Choroid plexus epithelial cell (primary cell): ENCODE results near the gene CNTN5.

Experiments
- DNase-seq: peaks from one replicate; pipeline ENCODE4 v3.0.0-alpha.2; 2010; ENCODE audit warnings: low read depth
- H3K4me3 ChIP-seq: 2 replicates; pipeline ENCODE4 v1.5.1; 2011; ENCODE audit warnings: low read depth, mild to moderate bottlenecking, control low read depth, low read length, moderate library complexity
- TF ChIP-seq, protein P1 (sequence below): conservative IDR thresholded peaks from 2 replicates; pipeline ENCODE4 v1.5.1; 2011; ENCODE audit warnings: low read depth, mild to moderate bottlenecking, control low read depth, inconsistent platforms, low read length, moderate library complexity

The CNTN5 gene

DNA sequence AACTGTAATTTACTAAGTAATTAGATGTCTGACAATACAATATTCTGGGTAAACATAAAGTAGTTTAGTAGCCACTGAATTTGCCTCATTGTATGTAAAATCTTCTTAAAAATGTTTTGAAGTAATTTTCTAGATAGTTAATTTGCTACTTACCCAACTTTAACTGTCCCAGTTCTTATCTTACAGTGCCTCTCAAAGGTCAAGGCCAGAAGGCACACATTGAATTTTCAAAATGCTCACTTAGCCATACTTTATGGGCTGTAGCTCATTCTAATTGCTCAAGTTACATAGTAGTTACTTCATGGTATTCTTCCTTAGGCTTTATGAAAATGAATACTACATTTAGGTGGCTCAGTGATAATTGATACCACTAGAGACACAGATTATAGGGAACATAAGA, 666.6 kb downstream of the CNTN5 start:
- TF ChIP-seq, protein P1, sequence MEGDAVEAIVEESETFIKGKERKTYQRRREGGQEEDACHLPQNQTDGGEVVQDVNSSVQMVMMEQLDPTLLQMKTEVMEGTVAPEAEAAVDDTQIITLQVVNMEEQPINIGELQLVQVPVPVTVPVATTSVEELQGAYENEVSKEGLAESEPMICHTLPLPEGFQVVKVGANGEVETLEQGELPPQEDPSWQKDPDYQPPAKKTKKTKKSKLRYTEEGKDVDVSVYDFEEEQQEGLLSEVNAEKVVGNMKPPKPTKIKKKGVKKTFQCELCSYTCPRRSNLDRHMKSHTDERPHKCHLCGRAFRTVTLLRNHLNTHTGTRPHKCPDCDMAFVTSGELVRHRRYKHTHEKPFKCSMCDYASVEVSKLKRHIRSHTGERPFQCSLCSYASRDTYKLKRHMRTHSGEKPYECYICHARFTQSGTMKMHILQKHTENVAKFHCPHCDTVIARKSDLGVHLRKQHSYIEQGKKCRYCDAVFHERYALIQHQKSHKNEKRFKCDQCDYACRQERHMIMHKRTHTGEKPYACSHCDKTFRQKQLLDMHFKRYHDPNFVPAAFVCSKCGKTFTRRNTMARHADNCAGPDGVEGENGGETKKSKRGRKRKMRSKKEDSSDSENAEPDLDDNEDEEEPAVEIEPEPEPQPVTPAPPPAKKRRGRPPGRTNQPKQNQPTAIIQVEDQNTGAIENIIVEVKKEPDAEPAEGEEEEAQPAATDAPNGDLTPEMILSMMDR: no peak
- DNase-seq: peak; percentile 54
- no peak overlapping the region for H3K4me3 ChIP-seq

DNA sequence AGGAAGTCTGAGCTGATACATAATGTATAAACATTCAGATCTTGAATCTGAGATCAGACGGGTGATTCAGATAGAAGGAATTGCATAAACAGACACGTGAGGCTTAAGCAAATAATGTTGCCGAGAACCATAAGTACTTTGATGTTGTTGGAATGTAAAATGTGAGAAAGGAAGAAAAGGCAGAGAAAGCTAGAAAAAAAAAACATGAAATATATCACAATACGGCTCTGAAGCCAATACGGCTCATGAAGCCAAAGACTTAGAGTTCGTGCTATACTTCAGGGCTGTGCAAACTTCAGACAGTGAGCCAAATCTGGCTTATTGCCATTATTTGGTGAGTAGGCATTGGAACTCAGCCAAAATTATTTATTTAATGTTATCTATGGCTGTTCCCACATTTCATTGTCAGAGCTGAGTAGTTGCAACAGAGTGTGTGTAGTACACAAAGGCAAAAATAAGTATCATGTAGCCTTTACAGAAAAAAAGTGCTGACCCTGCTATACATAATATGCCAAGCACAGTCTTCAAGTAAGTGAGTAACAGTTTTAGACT, 673.3 kb downstream of the CNTN5 start:
- DNase-seq: peak; percentile 96
- H3K4me3 ChIP-seq: peak overlapping the region; percentile 25
- TF ChIP-seq, protein P1: no peak

DNA sequence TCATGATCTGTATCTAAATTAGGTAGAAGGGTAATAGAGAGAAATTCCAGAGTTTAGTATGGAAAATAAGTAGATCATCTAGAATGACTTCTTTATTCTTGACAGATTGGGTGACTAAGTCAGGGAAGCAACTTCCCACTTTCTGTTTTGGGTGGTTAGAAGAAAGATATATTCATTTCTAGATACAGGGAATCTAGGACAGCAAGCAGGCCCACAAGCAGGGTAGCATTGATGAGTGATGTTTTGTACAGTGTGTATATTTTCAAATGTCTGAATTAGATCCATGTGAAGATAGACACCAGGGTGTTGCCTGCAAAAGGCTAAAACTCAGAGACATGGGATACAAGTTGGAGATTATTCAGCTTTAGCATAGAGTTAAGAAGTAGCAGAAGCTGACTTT, 674.4 kb downstream of the CNTN5 start:
- TF ChIP-seq, protein P1: no peak
- H3K4me3 ChIP-seq: no peak overlapping the region
- no peak for DNase-seq

DNA sequence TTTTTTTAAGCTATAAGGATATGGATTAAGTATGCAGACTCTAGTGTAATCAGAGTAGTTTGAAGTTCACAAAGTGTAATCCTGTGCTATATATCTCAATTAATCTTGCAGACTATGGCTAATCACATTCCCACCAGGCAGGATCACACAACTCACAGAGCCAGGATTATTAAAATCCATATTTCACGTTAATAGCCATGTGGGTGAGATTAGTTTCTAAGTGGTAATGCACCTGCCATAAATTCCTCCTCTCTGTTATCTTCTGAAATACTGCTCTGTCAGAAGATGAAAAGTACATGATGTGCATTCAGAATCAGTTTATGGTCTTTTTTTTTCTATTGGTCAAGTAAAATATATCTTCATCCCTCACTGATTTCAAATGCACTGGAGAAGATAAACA, 686.1 kb downstream of the CNTN5 start:
- H3K4me3 ChIP-seq: no peak overlapping the region
- no peak for DNase-seq
- TF ChIP-seq, protein P1: no peak

DNA sequence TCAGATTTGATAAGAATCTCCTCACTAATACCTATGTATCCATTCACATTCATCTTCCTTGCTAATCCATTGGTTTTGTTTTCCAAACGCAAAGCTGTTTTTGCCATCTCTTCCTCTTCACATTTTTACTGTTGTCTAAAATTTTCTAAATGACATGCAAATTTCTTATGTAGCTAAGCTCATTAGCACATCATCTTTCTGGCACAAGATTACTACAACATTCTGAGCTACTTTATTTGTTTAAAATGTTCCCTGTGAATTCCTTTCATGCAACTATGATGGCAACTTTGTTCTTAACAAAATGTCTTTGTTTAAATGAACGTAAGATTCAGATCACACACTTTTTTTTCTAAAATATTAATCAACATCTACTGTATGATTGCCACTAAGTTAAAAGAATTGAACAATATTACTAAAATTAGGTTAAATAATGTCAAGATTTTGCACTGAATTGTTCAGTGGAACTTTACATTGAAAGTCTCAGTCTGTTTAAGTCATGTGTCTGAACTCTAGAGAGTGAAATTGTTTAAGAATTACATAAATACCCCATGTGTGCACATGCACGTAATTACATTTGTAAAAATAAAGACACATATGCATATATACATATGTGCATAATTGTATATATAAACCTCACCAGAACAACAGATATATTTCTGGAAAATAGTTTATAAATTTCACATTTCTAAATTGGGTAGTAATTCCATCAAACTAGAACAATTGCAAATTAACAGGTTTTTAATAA, 688.4 kb downstream of the CNTN5 start:
- H3K4me3 ChIP-seq: no peak overlapping the region
- TF ChIP-seq, protein P1: no peak
- no peak for DNase-seq

DNA sequence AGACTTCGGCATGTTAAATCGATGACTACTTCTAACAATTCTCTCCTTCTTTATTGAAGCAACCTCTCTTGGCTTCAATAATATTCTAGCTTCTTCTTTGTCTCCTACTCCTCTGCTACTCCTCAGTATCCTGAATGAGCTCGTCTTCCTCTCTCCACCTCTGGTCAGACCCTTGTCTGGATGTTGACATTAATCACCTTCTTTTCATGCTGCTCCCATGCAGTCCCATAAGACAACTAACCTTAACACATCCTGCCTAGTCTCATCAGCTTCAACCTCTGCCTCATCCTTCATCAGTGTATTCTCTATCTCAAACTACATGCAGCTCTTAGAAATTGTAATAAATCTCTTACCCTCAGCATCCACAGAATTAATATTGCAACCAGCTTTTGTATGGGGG, 695.6 kb downstream of the CNTN5 start:
- TF ChIP-seq, protein P1: no peak
- no peak for DNase-seq
- no peak overlapping the region for H3K4me3 ChIP-seq

DNA sequence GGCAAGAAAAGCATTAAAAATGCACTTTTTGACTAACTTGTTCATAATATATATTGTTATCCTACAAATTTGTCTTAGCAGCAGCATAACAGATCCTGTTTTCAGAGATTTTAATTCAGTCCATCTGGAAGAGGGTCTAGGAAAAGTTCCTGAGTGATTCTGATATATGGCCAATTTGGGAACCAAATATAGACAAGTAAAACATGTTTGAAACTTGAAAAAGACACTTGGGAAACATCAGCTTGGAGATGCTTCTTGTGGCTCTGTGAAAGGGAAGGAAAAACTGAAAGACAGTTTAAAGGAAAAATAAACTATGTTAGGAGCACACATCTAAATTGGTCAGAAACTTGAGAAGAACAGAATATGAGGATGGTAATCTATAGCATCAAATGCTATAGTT, 697.5 kb downstream of the CNTN5 start:
- TF ChIP-seq, protein P1: no peak
- no peak overlapping the region for H3K4me3 ChIP-seq

More for the DNA sequence above, 697.5 kb downstream of the CNTN5 start:
- no peak for DNase-seq
